ENCODE results near the gene DHPS. TPM values are rescaled to one million over a fixed set of nuclear protein-coding genes. Genes with fewer than 3 reads are reported as not detected.

Gene DHPS
- total and polyA plus RNA-seq, 2 of the 13 experiments (the other 11 are each of a cell fraction or from before 2014, with no cell fraction given) = 43.3 to 84.3 TPM

DNA sequence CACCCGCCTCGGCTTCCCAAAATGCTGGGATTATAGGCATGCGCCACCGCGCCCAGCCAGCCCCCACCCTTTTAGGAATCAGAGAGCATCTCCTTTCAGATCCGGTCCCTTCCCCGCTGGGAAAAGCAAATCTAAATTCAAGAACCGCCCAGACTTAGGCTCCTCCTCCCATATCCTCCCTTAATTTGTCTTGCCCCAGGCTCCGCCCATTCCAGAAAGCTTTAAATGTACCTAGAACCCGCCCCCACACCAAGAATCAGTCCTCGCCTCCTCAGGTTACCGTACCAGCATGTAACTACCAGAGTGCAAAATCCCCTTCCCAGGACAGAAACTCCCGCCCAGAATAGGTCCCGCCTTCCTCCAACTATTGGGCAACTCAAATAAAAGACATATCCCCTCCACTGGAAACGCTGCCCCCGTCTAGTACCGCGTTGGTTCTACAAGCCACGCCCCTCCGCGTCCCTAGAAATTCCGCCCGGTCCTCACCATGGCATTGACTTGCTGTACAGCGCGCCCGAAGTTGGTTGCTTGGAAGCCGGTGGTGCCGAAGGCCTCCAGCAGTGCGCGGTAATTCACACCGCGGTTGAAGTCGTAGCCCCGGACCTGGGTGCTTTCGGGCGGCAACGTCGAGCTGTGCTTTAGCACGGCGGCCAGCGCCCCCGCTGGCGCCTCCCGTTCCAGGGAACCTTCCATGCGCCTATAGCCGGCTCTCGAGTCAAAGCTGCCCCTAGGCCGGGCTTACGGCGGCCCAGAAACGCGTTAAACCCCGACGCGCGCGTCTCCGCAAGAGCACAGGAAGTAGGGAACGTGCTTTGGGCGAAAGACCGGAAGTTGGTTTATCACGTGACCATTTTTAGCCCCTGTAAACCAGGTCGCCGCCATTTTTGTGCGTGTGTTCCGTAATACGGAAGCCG is at the start of gene DHPS (continued):
- TF ChIP-seq DDIT3 (CRISPR knock-in tag; IDR thresholded peaks at IDR 0.05) = no peak
- peak; percentile 62; the same call in 1 of the 2 replicates for TF ChIP-seq ATF1 (CRISPR knock-in tag; IDR thresholded peaks at IDR 0.05)
- TF ChIP-seq SYNCRIP (IDR thresholded peaks at IDR 0.05; ENCODE audit: insufficient read depth, low read depth, low read length) = no peak
- 0 out of 2 replicates have a peak, but pooled peaks have one; percentile 57 for TF ChIP-seq ZNF543 (CRISPR knock-in tag; IDR thresholded peaks at IDR 0.05)
- TF ChIP-seq BCLAF1 (IDR thresholded peaks at IDR 0.05) = no peak
- no peak for TF ChIP-seq ZNF879 (CRISPR knock-in tag; IDR thresholded peaks at IDR 0.05)
- TF ChIP-seq ZNF589 (CRISPR knock-in tag; conservative IDR thresholded peaks at IDR 0.05) = no peak
- TF ChIP-seq HIVEP1 (CRISPR knock-in tag; IDR thresholded peaks at IDR 0.05) = peak; percentile 33; the same call in 1 of the 2 replicates
- no peak for TF ChIP-seq ZNF678 (CRISPR knock-in tag; IDR thresholded peaks at IDR 0.05)
- no peak for TF ChIP-seq HOXA9 (CRISPR knock-in tag; IDR thresholded peaks at IDR 0.05; ENCODE audit: borderline replicate concordance)
- no peak for TF ChIP-seq ZNF12 (CRISPR knock-in tag; IDR thresholded peaks at IDR 0.05)
- no peak for TF ChIP-seq FOSL2 (CRISPR knock-in tag; IDR thresholded peaks at IDR 0.05)
- TF ChIP-seq NCOA1 (CRISPR knock-in tag; IDR thresholded peaks at IDR 0.05) = no peak
- no peak for TF ChIP-seq ZNF10 (CRISPR knock-in tag; IDR thresholded peaks at IDR 0.05; ENCODE audit: borderline replicate concordance, low read depth)
- peak; percentile 61; the same call in 1 of the 2 replicates for TF ChIP-seq ZNF317 (CRISPR knock-in tag; IDR thresholded peaks at IDR 0.05)
- 0 out of 2 replicates have a peak, but pooled peaks have one; percentile 11 for TF ChIP-seq NCOA2 (CRISPR knock-in tag; IDR thresholded peaks at IDR 0.05)
- TF ChIP-seq PHF21A (CRISPR knock-in tag; IDR thresholded peaks at IDR 0.05) = peak; percentile 81; the same call in 1 of the 2 replicates
- TF ChIP-seq ARHGAP35 (CRISPR knock-in tag; IDR thresholded peaks at IDR 0.05; ENCODE audit: borderline replicate concordance) = peak; percentile 66; the same call in 1 of the 2 replicates
- 0 out of 2 replicates have a peak, but pooled peaks have one; percentile 56 for TF ChIP-seq ZNF430 (CRISPR knock-in tag; IDR thresholded peaks at IDR 0.05)
- TF ChIP-seq SAFB2 (CRISPR knock-in tag; IDR thresholded peaks at IDR 0.05; ENCODE audit: borderline replicate concordance, low read depth) = no peak
- TF ChIP-seq MIER3 (CRISPR knock-in tag; IDR thresholded peaks at IDR 0.05; ENCODE audit: borderline replicate concordance) = 0 out of 2 replicates have a peak, but pooled peaks have one; percentile 25
- peak; percentile 66 for TF ChIP-seq NFYB (CRISPR knock-in tag; IDR thresholded peaks at IDR 0.05)
- TF ChIP-seq ZNF503 (CRISPR knock-in tag; IDR thresholded peaks at IDR 0.05) = no peak; the same call in 1 of the 2 replicates
- TF ChIP-seq ZGPAT (CRISPR knock-in tag; IDR thresholded peaks at IDR 0.05) = no peak; the same call in 1 of the 2 replicates
